ENCODE measurements around the gene OPCML. TPM values are rescaled to one million over a fixed set of nuclear protein-coding genes. Genes with fewer than 3 reads are reported as not detected.

OPCML gene
- total RNA-seq, 1 experiment from 2014 or later, result 0.94 TPM

- Histone ChIP-seq H3K23me2 (ENCODE audit: insufficient read length, low read depth, low read length, poor library complexity, severe bottlenecking) (no peaks in the 10 kb centered on the region), H3K27ac (ENCODE audit: insufficient read length, low read depth, low read length) (no peak overlapping the region), H3K56ac (ENCODE audit: insufficient read length, low read depth, low read length) (no peak overlapping the region), H3K23ac (ENCODE audit: insufficient read length, low read depth, low read length) (no peak overlapping the region), H2BK120ac (ENCODE audit: low read depth, low read length, poor library complexity, severe bottlenecking) (no peak overlapping the region), H4K5ac (ENCODE audit: insufficient read length, low read depth, low read length) (no peak overlapping the region), H3K9ac (ENCODE audit: extremely low read depth, insufficient read length, low read length) (no peak overlapping the region), H3K9me3 (ENCODE audit: control insufficient read depth, low read depth, low read length) (no peaks in the 10 kb centered on the region), H3T11ph (ENCODE audit: low read length) (no peak overlapping the region), H3K79me1 (ENCODE audit: insufficient read depth, low read depth, low read length, poor library complexity, severe bottlenecking) (no peaks in the 10 kb centered on the region), H4K8ac (replicated peaks; ENCODE audit: insufficient read length, low read depth, low read length) (no peak overlapping the region), H3K4ac (ENCODE audit: low read depth, low read length) (no peak overlapping the region), H3K4me1 (ENCODE audit: insufficient read depth, low read length) (peaks cover 3% of the 10 kb centered on the region; the same call in 1 of the 2 replicates), H2BK5ac (ENCODE audit: insufficient read length, low read length) (no peak overlapping the region), H3K14ac (ENCODE audit: insufficient read depth, low read length) (no peak overlapping the region), H2AFZ (ENCODE audit: low read length) (no peak overlapping the region), H2BK20ac (ENCODE audit: low read depth, low read length, poor library complexity, severe bottlenecking) (no peak overlapping the region), H3K18ac (ENCODE audit: insufficient read length, low read depth, low read length) (no peak overlapping the region), H4K91ac (ENCODE audit: insufficient read length, low read depth, low read length) (no peak overlapping the region), H3K79me2 (ENCODE audit: insufficient read depth, low read length) (no peaks in the 10 kb centered on the region), H2BK15ac (ENCODE audit: low read depth, low read length) (no peak overlapping the region), H2BK12ac (ENCODE audit: insufficient read length, low read depth, low read length) (no peak overlapping the region), H3K4me2 (ENCODE audit: insufficient read depth, insufficient read length, low read length) (no peak overlapping the region), H4K20me1 (ENCODE audit: control insufficient read depth, insufficient read depth, insufficient read length) (no peaks in the 10 kb centered on the region), H2AK5ac (ENCODE audit: insufficient read length, low read length) (no peak overlapping the region), H3K27me3 (ENCODE audit: insufficient read depth, low read length) (no peaks in the 10 kb centered on the region)
- Mint-ChIP-seq H3K27me3 (ENCODE audit: low read depth) (no peaks in the 10 kb centered on the region), H3K27ac (peak overlapping the region in 1 of 3 experiments; percentile 17; a peak in 1 of 7 replicates), H3K4me1 (peaks cover 3 to 10% of the 10 kb centered on the region in 2 experiments; a peak in 3 of 4 replicates), H3K4me3 (no peak overlapping the region), H3K36me3 (ENCODE audit: insufficient read depth in 1 of 3, low read depth in 3 of 3) (no peaks in the 10 kb centered on the region; a peak in 1 of 7 replicates), H3K9me3 (no peaks in the 10 kb centered on the region)
- no CpG with 5 or more reads among the region's 7 CpGs for WGBS (ENCODE audit: extremely low coverage, insufficient read length, low lambda C conversion rate)
- no peak for DNase-seq
- no peak for TF ChIP-seq CTCF (conservative IDR thresholded peaks at IDR 0.05)
These were observed 11.6 kb downstream of the OPCML start for GRCh38 chr11:133520707-133521106.

Measured in H9 (cell line).